Forelimb muscle (tissue), 1 donor: ENCODE results near the gene CDKN2A. TPM values are rescaled to one million over a fixed set of nuclear protein-coding genes. Genes with fewer than 3 reads are reported as not detected.

ENCODE experiments used
- DNase-seq: peaks from one replicate; pipeline ENCODE4 v3.0.0-alpha.2; 2013; ENCODE audit warnings: low read depth
- polyA plus RNA-seq: library from polyadenylated mRNA; unstranded; fragments of 120-200 nt; gene quantifications from one replicate; pipeline ENCODE4 v1.2.1, GENCODE V29; 2013; ENCODE audit not compliant: insufficient read length

The CDKN2A gene
- 0.30 TPM for polyA plus RNA-seq

DNA sequence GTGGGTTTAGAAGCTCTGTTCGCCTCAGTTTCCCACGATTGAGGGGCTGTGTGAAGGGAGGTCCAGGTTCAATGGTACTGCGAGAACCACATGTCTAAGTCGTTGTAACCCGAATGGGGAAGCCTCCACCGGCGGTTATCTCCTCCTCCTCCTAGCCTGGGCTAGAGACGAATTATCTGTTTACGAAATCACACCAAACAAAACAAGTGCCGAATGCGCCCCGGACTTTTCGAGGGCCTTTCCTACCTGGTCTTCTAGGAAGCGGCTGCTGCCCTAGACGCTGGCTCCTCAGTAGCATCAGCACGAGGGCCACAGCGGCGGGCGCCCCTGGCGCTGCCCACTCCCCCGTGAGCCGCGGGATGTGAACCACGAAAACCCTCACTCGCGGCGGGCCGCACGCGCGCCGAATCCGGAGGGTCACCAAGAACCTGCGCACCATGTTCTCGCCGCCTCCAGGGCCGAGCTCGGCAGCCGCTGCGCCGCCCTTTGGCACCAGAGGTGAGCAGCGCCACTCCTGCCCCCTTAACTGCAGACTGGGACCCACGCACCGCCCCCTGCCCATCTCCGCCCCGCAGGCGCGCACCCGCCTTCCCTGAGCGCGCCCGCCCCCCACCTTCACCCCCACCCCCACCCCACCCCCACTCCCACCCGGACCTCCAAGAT, at the start of gene CDKN2A:
CDKN2A (minus strand) TSS at position 500 of the 663 bp plus-strand sequence.
- DNase-seq, result no peak

GRCh38 chr9:22043928-22044327, 49.7 kb upstream of the CDKN2A start:
- DNase-seq, result no peak

DNA sequence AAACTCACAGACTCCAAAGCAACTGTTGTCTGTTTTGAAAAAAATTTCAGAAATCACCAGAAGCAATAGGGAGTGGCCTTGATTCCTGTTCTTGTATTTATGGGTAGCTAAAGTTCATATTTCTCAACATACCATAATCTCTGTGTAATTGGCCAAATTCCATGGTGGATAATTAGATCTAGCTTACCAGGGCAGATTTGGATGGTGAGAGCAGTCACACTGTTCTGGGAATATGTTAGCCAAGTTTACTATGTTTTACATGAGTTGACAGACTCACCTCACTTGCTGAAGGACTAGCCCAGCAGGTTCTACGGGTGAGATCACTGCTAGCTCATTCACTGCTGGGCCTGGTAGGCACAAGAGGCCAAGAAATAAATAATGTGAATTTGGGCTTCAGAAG, 47.6 kb upstream of the CDKN2A start:
- DNase-seq, result no peak

DNA sequence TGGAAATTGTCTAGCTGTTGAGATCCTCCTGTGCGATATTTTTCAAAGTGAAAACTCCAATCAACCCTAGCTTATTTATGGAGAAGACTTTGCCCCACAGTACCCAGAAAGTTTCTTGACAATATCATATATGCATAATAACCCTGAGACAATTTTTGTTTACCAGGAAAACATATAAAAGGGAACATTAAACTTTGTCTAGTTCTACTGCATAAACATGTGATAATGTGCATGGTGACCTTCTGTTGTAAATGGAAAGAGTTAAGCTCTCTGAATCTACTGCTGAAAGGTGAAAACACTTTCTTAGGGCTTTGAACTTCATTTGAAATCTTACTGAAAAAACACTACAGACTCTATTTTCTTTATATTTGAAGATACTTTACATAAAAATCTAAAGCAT, 47.2 kb upstream of the CDKN2A start:
- no peak for DNase-seq

- DNase-seq, result no peak
Observed at GRCh38 chr9:22040760-22041159, 46.6 kb upstream of the CDKN2A start.

- no peak for DNase-seq
Observed at GRCh38 chr9:22039258-22039657, 45.1 kb upstream of the CDKN2A start.

- no peak for DNase-seq
Observed at GRCh38 chr9:22037954-22038690, 43.9 kb upstream of the CDKN2A start.

DNA sequence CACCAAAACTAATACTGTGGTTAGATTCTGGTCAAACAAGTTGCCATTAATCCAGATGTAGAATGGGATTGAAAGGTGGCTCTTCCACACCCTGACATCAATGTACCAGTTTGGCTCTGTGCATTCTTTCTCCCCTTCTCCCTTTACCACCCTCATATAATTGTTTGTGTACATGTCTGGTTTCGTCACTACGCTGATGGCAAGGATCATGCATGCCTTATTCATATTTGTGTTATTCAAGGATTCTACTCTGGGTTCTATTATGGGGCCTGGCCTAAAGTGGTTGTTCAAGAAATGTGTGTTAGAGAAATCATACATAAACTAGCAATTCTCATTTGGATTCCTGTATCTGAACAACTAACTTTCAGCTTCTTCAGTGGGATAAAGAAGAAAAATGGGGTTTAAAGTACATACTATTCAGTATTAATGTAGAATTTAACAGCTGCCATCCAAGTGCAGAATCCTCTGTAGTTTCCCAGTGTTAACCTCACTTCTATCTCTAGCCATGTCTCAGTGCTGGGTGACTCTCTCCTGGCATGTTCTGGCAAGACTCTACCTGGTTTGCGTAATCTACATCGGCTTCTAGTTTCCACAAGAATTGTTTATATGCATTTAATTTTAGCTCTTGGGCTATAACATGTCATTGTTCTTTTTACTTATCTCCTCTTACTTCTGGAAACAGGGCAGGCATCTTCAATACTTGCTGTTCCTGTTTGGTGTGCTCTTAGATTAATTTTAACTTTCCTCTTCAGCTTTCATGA, 42.9 kb upstream of the CDKN2A start:
- no peak for DNase-seq

DNA sequence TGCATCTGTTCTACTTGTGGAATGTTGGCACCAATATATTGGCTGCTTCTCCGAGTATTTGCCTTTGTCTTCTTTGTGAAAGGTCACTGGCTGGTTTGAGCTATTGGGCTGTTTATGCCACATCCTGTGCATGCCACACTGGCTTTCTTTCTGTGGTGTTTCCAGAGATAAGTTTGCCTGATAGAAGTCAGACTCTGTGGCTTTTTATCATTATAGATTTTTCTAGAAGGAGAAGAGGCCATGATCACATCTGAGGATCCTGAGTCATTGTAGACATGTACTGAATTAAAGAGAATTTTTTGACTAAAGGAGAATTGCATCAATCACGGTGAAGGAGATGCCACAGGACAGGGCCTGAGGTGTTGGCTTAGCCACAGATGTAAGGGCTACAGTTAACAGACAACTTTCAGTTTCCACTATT, 41.4 kb upstream of the CDKN2A start:
- no peak for DNase-seq

GRCh38 chr9:22033012-22033630, 38.9 kb upstream of the CDKN2A start:
- DNase-seq, result no peak

DNA sequence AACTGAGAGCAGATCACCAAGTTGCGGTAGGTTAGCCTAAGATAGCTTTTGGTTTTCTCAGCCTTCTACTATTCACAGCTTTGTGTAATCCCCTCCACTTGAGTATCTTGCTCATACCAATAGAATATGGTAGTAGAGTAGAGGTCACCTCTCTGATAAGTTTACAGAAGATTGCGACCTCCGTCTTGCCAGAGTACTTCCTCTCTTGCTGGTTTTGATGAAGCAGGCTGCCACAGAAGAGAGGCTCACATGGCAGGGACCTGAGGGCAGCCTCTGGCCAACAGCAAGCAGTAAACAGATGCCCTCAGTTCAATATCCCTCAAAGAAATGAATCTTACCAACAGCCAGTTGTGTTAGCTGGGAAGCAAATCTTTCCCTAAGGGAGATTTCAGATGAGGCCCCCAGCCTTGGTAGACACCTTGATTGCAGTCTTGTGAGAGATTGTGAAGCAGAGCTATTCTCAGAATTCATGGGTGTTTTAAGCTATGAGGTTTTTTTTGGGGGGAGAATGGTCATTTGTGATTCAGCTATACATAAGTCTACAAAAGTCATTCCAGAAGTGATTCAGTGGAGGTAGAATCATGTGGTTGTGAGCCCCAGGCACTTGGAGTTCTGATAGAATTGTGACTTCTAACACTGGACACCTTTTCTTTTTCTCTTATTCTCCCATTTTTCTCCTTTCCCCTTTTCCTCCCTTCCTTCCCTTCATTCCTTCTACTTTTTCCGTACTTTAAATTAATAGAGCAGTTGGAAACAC, 37.6 kb upstream of the CDKN2A start:
- no peak for DNase-seq

- no peak for DNase-seq
Observed at GRCh38 chr9:22030101-22030598, 36.0 kb upstream of the CDKN2A start.

DNA sequence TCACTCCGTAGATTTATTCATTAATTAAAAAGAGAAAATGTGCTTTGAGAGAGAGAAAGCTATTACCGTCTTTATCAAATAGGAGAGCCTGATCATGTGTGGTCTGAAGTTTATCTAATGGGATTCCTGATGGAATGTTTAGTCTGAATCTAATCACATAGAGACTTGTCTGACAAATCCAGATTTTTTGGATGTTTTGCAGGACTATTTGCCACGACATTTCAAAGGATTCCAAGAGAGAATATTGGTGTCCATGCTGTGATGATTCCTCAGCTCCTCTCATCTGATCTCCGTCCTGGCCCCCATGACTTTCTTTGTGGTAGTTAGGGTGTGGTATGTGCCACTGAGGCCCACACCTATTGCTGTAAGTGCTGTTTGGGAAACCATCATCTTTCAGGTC, 35.0 kb upstream of the CDKN2A start:
- DNase-seq, result no peak

DNA sequence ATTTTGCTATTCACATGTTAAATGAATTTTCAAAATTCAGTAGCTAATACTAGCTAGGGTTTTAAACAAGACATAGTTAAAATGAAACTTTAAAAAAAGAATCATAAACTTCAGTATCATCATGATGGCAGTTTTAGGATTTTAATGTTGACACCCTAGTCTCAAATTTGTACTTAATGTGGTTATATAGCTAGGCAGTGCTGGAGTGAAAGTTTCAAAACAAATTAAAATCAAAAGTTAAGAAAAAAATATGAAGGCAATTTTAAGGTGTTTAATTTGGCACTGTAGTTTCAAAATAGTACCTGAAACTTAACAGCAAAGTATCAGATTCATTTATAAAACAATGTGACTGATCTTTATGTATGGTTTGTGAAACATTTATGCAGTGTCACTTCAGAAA, 34.2 kb upstream of the CDKN2A start:
- no peak for DNase-seq

DNA sequence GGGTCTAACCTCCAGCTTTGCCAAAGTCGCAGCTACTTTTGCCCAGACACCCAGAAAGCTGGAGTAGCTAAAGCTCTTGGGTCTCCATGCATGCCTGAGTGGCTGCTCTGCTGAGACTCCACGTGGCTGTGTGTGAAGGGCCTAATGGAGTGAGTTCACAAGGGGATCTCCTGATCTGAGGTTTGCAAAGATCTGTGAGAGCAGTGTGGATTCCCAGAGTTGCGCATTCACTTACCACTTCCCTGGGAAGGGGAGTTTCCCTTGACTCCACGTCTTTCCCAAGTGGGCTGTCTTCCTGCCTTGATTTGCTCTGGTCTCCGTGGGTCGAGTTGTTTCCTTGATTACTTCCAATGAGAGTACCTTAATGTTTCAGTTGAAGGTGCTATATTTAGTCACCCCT, 32.5 kb upstream of the CDKN2A start:
- no peak for DNase-seq

- no peak for DNase-seq
Observed at GRCh38 chr9:22022396-22022795, 28.2 kb upstream of the CDKN2A start.

DNA sequence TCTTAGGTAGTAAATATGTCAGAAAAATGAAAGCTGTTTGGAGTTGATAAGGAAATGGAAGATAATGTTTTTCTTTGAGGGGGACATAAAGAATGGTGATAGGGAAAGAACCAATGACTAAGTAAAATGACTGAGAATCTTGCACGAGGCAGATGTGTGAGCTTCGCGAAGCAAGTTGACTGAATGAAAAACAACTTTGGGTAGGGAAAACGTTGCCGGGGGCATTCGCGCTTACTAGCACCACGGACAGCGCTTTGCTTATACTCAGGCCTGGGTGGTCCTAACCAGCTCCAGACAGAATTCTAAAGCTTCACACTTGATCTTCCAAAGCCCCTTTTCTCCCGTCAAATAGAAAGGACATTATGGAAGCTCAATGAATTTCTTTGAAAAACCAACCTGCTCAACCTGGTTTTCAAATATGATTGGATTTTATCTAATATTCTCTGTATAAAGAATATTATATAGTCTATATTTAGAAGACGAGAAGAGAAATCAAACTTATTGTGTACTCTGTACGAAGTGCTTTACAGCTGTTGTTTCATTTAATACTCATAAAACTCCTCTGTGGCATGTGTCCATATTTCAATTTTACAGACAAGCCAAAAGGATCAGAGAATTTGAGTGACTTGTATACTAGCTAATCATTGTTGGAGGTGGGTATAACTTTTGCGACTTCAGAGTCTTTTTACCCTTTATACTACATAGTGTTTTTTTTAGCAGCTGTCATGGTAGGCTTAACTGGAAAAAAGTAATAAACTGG, 16.9 kb upstream of the CDKN2A start:
- no peak for DNase-seq

- DNase-seq, result no peak
Observed at GRCh38 chr9:22009506-22009867, 15.3 kb upstream of the CDKN2A start.

DNA sequence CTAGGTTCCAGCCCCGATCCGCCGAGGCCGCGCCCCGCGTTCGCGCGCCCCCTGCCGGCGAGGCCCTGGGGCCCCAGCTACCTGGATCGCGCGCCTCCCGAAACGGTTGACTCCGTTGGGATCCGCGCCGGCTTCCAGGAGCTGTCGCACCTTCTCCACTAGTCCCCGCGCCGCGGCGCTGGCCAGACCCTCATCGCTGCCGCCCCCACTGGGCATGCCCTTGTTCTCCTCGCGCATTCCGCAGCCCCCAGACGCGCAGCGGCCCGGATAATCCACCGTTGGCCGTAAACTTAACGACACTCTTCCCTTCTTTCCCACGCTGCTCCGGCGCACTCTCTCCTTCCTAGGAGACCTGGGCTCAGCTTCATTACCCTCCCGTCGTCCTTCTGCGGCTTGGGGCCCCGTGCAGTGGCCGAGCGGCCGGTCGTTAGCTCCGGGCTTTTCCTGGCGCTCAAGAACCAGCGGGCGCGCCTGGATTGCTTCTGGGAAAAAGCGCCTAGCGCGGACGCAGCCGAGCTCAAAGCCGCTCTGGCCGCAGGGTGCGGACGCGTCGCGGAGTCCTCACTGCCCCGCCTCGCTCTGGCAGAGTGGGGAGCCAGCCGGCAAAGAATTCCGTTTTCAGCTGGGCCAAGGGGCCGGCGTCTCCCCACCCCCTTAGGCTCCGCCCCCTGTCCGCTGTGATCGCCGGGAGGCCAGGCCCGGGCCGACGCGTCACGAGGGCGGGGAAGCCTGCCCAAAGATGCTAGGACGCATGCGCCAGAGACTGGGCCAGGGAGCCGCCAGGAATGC, 14.7 kb upstream of the CDKN2A start, which contains the start of gene CDKN2B:
CDKN2B (minus strand) TSS at position 589 of the 789 bp plus-strand sequence; CDS start at position 237, 352 bp downstream.
- DNase-seq, result no peak

- no peak for DNase-seq
Observed at GRCh38 chr9:22008384-22008716, 14.2 kb upstream of the CDKN2A start.
